WERI-Rb-1 (cell line): ENCODE results near the gene GPR161.
"Not testable (repeated sequence)": the region's sequence is repeated elsewhere in the genome, so short reads cannot be mapped to it uniquely, and the experiment has no call there.

ENCODE experiments used
- DNase-seq: peaks from one replicate; pipeline ENCODE4 v3.0.0-alpha.2; 2020
- H3K27ac ChIP-seq: fragments of 250-450 bp; sonication (Bioruptor Pico); 2 replicates; pipeline ENCODE4 v1.5.1; 2020; ENCODE audit warnings: mild to moderate bottlenecking, moderate library complexity
- H3K27me3 ChIP-seq: fragments of 250-450 bp; sonication (Bioruptor Pico); 2 replicates; pipeline ENCODE4 v1.5.1; 2021; ENCODE audit warnings: mild to moderate bottlenecking, low read depth, moderate library complexity; ENCODE audit not compliant: insufficient read depth, severe bottlenecking
- H3K36me3 ChIP-seq: fragments of 250-450 bp; sonication (Bioruptor Pico); 2 replicates; pipeline ENCODE4 v1.5.1; 2020; ENCODE audit warnings: mild to moderate bottlenecking, moderate library complexity
- H3K4me3 ChIP-seq: 2 replicates; pipeline ENCODE4 v1.5.1; 2011; ENCODE audit warnings: low read depth, mild to moderate bottlenecking, control low read depth, low read length
- H3K9me3 ChIP-seq: fragments of 250-450 bp; sonication (Bioruptor Pico); 2 replicates; pipeline ENCODE4 v1.5.1; 2021; ENCODE audit warnings: mild to moderate bottlenecking, moderate library complexity; ENCODE audit not compliant: severe bottlenecking
- TF ChIP-seq, protein P1 (sequence below): IDR thresholded peaks from 2 replicates; pipeline ENCODE4 v1.5.1; 2011; ENCODE audit warnings: low read depth, mild to moderate bottlenecking, control low read depth, inconsistent platforms, low read length

GPR161 gene

DNA sequence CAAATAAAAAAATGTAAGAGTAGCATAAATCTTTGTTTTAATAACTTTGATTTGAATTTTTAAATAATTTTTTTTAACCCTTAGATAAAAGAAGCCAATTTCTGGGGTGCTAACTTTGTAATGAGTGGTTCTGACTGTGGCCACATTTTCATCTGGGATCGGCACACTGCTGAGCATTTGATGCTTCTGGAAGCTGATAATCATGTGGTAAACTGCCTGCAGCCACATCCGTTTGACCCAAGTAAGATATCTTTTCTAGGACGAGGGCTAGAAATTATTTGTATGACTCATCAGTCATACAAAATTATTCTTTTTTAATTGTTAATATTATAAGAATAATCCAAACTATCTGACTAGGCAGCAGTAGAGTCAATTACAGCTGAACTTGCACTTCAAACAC lies 71.2 kb downstream of the GPR161 start:
- Histone ChIP-seq H3K36me3 (no peaks in the 10 kb centered on the region), H3K27me3 (no peaks in the 10 kb centered on the region), H3K27ac (no peak overlapping the region), H3K9me3 (no peaks in the 10 kb centered on the region), H3K4me3 (no peak overlapping the region)
- TF ChIP-seq, protein P1, sequence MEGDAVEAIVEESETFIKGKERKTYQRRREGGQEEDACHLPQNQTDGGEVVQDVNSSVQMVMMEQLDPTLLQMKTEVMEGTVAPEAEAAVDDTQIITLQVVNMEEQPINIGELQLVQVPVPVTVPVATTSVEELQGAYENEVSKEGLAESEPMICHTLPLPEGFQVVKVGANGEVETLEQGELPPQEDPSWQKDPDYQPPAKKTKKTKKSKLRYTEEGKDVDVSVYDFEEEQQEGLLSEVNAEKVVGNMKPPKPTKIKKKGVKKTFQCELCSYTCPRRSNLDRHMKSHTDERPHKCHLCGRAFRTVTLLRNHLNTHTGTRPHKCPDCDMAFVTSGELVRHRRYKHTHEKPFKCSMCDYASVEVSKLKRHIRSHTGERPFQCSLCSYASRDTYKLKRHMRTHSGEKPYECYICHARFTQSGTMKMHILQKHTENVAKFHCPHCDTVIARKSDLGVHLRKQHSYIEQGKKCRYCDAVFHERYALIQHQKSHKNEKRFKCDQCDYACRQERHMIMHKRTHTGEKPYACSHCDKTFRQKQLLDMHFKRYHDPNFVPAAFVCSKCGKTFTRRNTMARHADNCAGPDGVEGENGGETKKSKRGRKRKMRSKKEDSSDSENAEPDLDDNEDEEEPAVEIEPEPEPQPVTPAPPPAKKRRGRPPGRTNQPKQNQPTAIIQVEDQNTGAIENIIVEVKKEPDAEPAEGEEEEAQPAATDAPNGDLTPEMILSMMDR: no peak
- DNase-seq: no peak

DNA sequence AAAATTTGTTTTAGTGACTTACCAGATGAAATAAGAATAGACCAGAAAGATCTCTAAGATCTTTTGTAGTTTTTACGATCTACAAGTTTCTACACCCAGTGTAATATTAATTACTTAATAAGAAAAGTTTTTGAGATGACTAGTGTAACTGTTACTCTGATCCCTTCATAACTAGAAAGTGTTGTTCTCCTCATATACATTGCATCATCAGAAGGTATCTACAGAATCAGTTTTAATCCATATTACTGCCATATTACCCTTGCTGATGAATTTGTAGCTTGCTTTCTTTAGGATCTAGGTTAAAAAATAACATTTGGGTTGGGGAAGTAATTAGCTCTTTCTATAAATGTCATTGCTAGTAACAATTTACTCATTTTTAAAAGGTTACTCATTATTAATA lies 72.5 kb downstream of the GPR161 start:
- Histone ChIP-seq H3K36me3 (no peaks in the 10 kb centered on the region), H3K27ac (no peak overlapping the region), H3K4me3 (no peak overlapping the region), H3K9me3 (no peaks in the 10 kb centered on the region), H3K27me3 (no peaks in the 10 kb centered on the region)
- no peak for DNase-seq
- TF ChIP-seq, protein P1: no peak

DNA sequence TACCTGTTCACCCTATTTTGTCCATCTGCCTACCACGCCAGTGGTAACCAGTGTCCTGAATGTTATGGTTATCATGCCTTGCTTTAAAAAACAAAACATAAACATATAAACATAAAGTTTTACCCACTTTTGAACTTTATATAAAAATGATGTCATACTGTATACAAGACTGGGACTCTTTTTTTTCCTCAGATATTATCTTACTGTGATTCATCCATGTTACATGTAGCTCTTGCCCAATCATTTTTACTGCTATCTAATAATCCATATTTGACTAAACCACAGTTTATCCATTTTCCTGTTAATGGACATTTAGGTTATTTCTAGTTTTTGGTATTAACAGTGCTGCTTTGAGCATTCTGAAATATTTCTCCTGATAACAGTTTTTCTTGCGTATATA lies 78.8 kb downstream of the GPR161 start:
- no peaks in the 10 kb centered on the region for H3K36me3 ChIP-seq
- TF ChIP-seq, protein P1: no peak
- DNase-seq: no peak
- H3K27me3 ChIP-seq: no peaks in the 10 kb centered on the region
- no peak overlapping the region for H3K27ac ChIP-seq
- no peak overlapping the region for H3K4me3 ChIP-seq
- H3K9me3 ChIP-seq: no peaks in the 10 kb centered on the region

- no peak overlapping the region for H3K4me3 ChIP-seq
- no peaks in the 10 kb centered on the region for H3K27me3 ChIP-seq
- no peak overlapping the region for H3K27ac ChIP-seq
- no peaks in the 10 kb centered on the region for H3K36me3 ChIP-seq
- TF ChIP-seq, protein P1: no peak
- no peak for DNase-seq
- H3K9me3 ChIP-seq: no peaks in the 10 kb centered on the region
These were observed 79.4 kb downstream of the GPR161 start for GRCh38 chr1:168057355-168057754.

DNA sequence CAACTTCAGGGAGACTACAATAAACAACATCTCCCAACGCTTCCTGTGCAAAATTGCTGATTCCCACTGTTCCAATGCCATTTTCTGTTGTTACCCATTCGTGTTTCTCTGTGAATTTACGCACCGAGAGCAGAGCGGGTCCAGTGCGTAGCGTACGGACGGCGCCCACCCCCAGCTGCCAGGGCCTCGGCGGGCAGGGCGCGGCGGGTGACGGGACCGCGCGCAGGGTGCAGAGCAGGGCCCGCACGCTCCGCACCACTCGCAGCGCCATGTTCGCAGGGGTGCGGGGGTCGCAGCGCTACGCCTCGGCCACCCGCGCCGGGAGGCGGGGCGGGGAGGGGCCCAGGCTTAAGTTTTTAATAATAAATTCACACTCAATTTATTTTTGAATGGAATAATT lies 80.6 kb downstream of the GPR161 start:
- not testable (repeated sequence) for DNase-seq, H3K36me3 ChIP-seq, H3K27ac ChIP-seq, H3K4me3 ChIP-seq, H3K9me3 ChIP-seq, H3K27me3 ChIP-seq

- no peak for DNase-seq
- Histone ChIP-seq H3K36me3 (no peaks in the 10 kb centered on the region), H3K27me3 (no peaks in the 10 kb centered on the region), H3K27ac (no peak overlapping the region), H3K9me3 (no peaks in the 10 kb centered on the region), H3K4me3 (no peak overlapping the region)
- TF ChIP-seq, protein P1: no peak
These were observed 82.6 kb downstream of the GPR161 start for GRCh38 chr1:168054117-168054516.
